ENCODE data around the gene MAP3K7. TPM values are rescaled to one million over a fixed set of nuclear protein-coding genes. Genes with fewer than 3 reads are reported as not detected.

Gene MAP3K7
- total RNA-seq, 1 experiment from 2014 or later: 17.1 TPM

- intact Hi-C loops (cut with micrococcal nuclease): no loop called here
- Histone ChIP-seq H3K27me3 (ENCODE audit: low read length) (no peaks in the 10 kb centered on the region), H3K9me2 (replicated peaks; ENCODE audit: low read length) (no peaks in the 10 kb centered on the region), H3K27ac (ENCODE audit: low read length) (no peak overlapping the region), H2AFZ (ENCODE audit: low read length) (no peak overlapping the region), H3K4me2 (ENCODE audit: low read length) (no peak overlapping the region), H3K9ac (ENCODE audit: low read length) (no peak overlapping the region), H3K9me3 (ENCODE audit: low read length) (no peaks in the 10 kb centered on the region), H3K4me1 (ENCODE audit: insufficient read depth, low read length) (peaks cover 13% of the 10 kb centered on the region; the same call in 1 of the 2 replicates), H4K20me1 (ENCODE audit: low read length) (no peaks in the 10 kb centered on the region), H3K79me2 (ENCODE audit: low read length) (no peaks in the 10 kb centered on the region), H3K4me3 (ENCODE audit: low read length) (no peak overlapping the region), H3F3A (ENCODE audit: low read length, unreplicated experiment) (no peaks in the 10 kb centered on the region), H3K36me3 (ENCODE audit: low read depth, low read length) (no peaks in the 10 kb centered on the region)
- no TSS peak for BruUV-seq (replicated peaks)
- POLR2A ChIA-PET (ENCODE audit: unreplicated experiment): no interaction called here
- CTCF ChIA-PET: no interaction called here
- ATAC-seq (no peak), DNase-seq (no peak)
- TF ChIP-seq EZH2 (IDR thresholded peaks at IDR 0.05; ENCODE audit: low read length, unreplicated experiment) (no peak), CTCF (conservative IDR thresholded peaks at IDR 0.05; ENCODE audit: low read depth, low read length) (no peak), EZH2phosphoT487 (IDR thresholded peaks at IDR 0.05; ENCODE audit: borderline replicate concordance, low read length) (no peak)
Measured at GRCh38 chr6:90488816-90489215, 98.1 kb downstream of the MAP3K7 start.

- CTCF ChIA-PET: no interaction called here
Measured at GRCh38 chr6:90485635-90486277, 101.1 kb downstream of the MAP3K7 start.

More at GRCh38 chr6:90485635-90486277, 101.1 kb downstream of the MAP3K7 start:
- H3K4me2 ChIP-seq (ENCODE audit: low read length): no peak overlapping the region
- H4K20me1 ChIP-seq (ENCODE audit: low read length): no peaks in the 10 kb centered on the region
- no peaks in the 10 kb centered on the region for H3K9me3 ChIP-seq (ENCODE audit: low read length)
- H3K9me2 ChIP-seq (replicated peaks; ENCODE audit: low read length): no peaks in the 10 kb centered on the region
- H3F3A ChIP-seq (ENCODE audit: low read length, unreplicated experiment): no peaks in the 10 kb centered on the region
- H3K36me3 ChIP-seq (ENCODE audit: low read depth, low read length): no peaks in the 10 kb centered on the region
- DNase-seq: no peak
- intact Hi-C loops (cut with micrococcal nuclease): no loop called here
- H3K4me3 ChIP-seq (ENCODE audit: low read length): no peak overlapping the region
- H3K27ac ChIP-seq (ENCODE audit: low read length): no peak overlapping the region
- POLR2A ChIA-PET (ENCODE audit: unreplicated experiment): no interaction called here
- TF ChIP-seq EZH2phosphoT487 (IDR thresholded peaks at IDR 0.05; ENCODE audit: borderline replicate concordance, low read length): no peak
- no peak for TF ChIP-seq EZH2 (IDR thresholded peaks at IDR 0.05; ENCODE audit: low read length, unreplicated experiment)
- TF ChIP-seq CTCF (conservative IDR thresholded peaks at IDR 0.05; ENCODE audit: low read depth, low read length): no peak
- no peak overlapping the region for H3K9ac ChIP-seq (ENCODE audit: low read length)
- no TSS peak for BruUV-seq (replicated peaks)
- H3K27me3 ChIP-seq (ENCODE audit: low read length): no peaks in the 10 kb centered on the region
- H2AFZ ChIP-seq (ENCODE audit: low read length): no peak overlapping the region
- no peaks in the 10 kb centered on the region for H3K4me1 ChIP-seq (ENCODE audit: insufficient read depth, low read length)
- no peaks in the 10 kb centered on the region for H3K79me2 ChIP-seq (ENCODE audit: low read length)
- ATAC-seq: no peak
